Amygdala (tissue), 56 donors: ENCODE results near the gene EFHD2.
"Not testable (repeated sequence)": the region's sequence is repeated elsewhere in the genome, so short reads cannot be mapped to it uniquely, and the experiment has no call there.

ENCODE experiments used
- DNase-seq, 56 donors: peaks; one replicate each; lab custom pipeline; 2025; lab: John Stamatoyannopoulos, UW

EFHD2 gene

GRCh38 chr1:15471067-15471466 lies 61.4 kb downstream of the EFHD2 start:
- DNase-seq, result not testable (repeated sequence)

GRCh38 chr1:15471723-15472122 lies 62.0 kb downstream of the EFHD2 start:
- not testable (repeated sequence) for DNase-seq

GRCh38 chr1:15472587-15472986 lies 62.9 kb downstream of the EFHD2 start:
- DNase-seq, result no peak

GRCh38 chr1:15475752-15476314 lies 66.1 kb downstream of the EFHD2 start, which contains the start of gene CELA2B:
Gene CELA2B, plus strand, starts transcription at chr1:15476104. Its CDS starts 22 bp downstream, at chr1:15476126.
- no peak for DNase-seq

GRCh38 chr1:15476927-15477326 lies 67.2 kb downstream of the EFHD2 start:
- DNase-seq, result no peak

- no peak for DNase-seq
Measured at GRCh38 chr1:15477646-15478212, 68.0 kb downstream of the EFHD2 start.
